Measurements from ENCODE around the gene DLG2.

DNA sequence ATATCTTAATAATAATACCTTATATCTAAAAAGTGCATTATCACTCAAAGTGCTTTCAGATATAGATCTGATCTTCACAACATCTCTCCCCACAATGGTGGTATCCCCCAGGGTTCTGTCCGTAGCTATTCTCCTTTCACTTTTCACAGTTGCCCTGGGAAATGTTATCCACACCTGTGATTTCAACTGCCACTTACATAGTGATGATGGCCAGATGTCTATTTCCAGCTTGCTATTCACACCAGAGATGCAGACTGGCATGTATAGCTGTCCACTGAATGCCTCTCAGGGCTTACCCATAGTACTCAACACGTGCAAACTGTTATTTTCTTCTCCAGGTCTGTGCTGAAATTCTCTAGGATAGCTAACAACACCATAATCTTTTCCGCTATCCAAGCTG is 724.7 kb downstream of the DLG2 start:
- TF ChIP-seq EP300 (IDR thresholded peaks at IDR 0.05; ENCODE audit: borderline replicate concordance) (no peak), ZBTB7A (IDR thresholded peaks at IDR 0.05; ENCODE audit: low read depth) (no peak), MAX (IDR thresholded peaks at IDR 0.05) (no peak), RAD21 (IDR thresholded peaks at IDR 0.05; ENCODE audit: low read depth) (no peak)
